M059J (cell line): Measurements from ENCODE around the gene PADI1. TPM values are rescaled to one million over a fixed set of nuclear protein-coding genes. Genes with fewer than 3 reads are reported as not detected.
A peak's percentile ranks its signal among the peaks of the same experiment; 100 is the strongest.

Source experiments
- DNase-seq: peaks from one replicate; pipeline ENCODE4 v3.0.0-alpha.2; 2012; ENCODE audit warnings: low read depth
- total RNA-seq: library from RNA; depleted of rRNA; stranded (reverse); fragments of >200 nt; shearing (Covaris generic); gene quantifications from 2 replicates; pipeline ENCODE4 v1.2.3, GENCODE V29; 2014

Gene PADI1
- total RNA-seq, 1 experiment from 2014 or later, result 1.7 TPM

DNA sequence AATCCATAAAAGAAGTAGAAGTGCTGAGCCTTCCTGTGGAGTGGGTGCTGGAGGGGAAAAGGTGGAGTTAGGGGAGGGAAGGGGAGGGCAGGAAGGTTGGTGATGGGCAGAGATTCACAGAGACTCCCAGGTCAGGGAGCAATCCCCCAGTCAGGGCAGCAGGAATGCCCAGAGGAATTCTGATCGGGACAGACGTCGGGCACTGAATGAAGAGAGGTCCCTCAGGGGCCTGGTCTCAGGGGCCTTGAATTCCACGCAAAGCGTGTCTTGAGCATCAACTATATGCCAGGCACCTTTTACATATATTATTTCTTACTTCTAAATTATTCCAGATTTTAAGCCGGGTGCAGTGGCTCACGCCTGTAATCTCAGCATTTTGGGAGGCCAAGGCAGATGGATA, 7.2 kb upstream of the PADI1 start:
- no peak for DNase-seq

- DNase-seq, result peak; percentile 86
Observed at GRCh38 chr1:17198476-17199258, 6.3 kb upstream of the PADI1 start.

- DNase-seq, result no peak
Observed at GRCh38 chr1:17199267-17200044, 5.5 kb upstream of the PADI1 start.

DNA sequence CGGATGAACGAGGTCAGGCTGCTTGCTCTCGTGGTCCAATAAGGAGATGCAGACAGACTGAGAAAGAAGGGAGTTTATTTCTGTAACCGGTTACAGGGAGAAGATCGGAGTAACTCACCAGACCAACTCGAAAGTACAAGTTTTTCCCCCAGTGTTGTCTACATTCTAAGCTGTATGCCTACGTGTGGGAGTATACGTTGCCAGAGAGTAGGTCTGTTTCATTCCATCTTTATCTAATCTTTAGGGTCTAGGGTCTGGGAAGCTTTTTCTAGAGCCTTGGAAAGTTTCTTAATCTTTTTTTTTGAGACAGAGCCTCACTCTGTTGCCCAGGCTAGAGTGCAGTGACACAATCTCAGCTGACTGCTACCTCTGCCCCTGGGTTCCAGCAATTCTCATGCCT, 4.7 kb upstream of the PADI1 start:
- no peak for DNase-seq

DNA sequence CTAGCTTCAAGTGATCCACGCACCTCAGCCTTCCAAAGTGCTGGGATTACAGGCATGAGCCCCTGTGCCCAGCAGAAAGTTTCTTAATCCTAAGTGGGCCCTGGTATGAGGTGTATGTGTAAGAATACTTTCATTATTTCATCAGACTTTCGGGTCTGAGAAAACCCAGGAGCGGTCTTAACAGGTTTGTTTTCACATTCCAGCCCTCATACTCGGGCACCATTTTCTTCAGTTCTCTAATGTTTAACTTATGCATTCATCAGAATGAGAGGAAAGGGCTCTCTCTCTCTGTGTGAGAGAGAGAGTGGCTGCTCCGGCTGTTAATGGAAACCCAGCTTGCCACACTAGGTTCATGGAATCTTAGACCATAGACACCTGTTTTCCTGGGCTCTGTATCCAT, 4.2 kb upstream of the PADI1 start:
- DNase-seq, result no peak

GRCh38 chr1:17201201-17202021, 3.5 kb upstream of the PADI1 start:
- DNase-seq, result no peak

DNA sequence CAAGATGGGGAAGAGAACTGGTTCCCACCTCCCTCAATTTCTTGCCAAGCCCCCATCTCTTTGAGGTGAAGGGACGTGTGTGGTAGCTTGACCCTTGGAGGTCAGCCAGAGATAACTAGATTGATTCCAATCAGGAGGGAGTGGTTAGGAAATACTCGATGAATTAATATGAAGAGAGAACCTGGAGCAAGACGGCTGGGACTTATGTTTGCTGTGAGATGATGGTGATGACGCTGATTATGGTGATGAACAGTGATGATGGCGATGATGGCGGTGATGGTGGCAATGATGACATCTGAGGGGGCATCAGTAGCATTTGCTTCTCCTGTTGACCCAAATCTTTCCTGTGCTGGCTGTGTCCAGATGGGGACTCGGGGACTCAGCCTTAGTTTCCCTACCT, 724 bp downstream of the PADI1 start:
- DNase-seq, result no peak

DNA sequence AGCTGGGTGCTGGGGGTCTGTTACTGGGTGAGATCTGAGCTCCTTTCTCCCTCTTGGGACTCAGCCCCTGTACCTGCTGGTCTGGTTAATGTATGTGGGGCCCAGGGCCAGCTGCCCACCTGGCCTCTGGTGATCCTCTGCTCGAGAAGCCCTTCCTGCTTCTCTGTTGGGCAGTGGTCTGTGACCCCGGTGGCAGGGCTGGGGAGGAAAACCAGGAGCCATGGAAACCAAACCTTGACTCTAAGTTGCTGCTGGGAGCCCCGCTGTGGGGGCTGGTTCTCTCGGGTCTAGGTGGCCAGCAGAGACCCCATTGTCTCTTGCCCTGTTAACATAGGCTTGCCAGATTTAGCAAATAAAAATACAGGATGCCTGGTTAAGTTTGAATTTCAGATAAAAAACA, 1.3 kb downstream of the PADI1 start:
- no peak for DNase-seq

- peak; percentile 64 for DNase-seq
Observed at GRCh38 chr1:17207046-17207445, 2.1 kb downstream of the PADI1 start.

- no peak for DNase-seq
Observed at GRCh38 chr1:17207540-17207939, 2.6 kb downstream of the PADI1 start.

DNA sequence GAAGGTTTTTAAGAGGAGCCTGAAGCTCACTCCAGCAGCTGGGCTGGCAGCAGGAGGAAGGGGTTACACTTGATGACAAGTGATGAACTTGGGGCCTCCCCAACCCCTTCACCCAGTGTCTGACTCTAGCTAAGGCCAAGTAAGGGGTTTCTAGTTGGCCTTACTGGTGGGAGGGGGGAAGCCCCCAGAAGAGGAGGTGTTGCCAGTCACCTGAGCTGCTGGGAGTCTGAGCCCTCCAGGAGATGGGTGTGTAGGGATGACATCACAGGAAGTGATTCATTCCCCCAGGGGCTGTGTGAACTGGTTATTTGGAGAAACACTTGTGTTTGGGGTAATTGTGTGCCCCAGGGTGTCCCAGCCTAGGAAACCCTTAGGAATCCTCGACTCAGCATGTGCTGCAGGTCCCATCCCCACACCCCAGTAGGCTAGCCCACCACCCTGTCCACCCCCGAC, 3.1 kb downstream of the PADI1 start:
- peak; percentile 98 for DNase-seq

- DNase-seq, result no peak
Observed at GRCh38 chr1:17208546-17208945, 3.6 kb downstream of the PADI1 start.

DNA sequence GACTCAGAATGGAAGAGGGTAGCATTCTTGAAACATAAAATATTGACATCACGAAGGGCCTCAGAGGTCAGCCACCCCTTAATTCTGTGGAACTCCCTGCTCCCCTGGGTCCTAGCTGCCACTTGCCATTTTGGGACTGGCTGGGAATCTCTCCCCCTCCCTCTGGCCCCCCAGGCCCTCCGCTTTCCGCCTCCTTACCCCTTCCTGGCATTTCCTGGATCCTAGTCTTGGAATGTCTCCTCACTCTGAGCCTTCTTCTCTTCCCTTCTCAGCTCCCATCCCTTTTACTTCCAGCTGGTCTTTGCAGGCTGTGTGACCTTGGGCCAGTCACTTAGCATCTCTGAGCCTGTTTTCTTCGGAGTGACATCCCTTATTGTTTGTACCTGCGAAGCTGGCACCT, 4.5 kb downstream of the PADI1 start:
- DNase-seq, result no peak

DNA sequence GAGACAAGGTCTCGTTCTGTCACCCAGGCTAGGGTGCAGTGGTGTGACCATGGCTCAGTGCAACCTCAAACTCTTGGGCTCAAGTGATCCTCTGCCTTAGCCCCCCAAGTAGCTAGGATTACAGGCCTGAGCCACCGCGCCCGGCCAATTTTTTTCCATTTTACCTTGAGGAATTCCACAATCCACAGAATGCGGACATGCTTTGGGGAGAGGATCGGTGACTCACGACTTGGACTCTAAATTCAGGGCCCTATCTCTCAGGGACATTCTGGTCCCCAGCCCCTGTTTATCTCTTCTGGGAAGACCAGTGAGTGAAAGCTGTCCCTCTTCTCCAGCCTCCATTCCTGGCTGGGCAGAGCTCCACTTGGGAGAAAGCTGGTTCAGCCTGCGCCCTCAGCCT, 5.2 kb downstream of the PADI1 start:
- DNase-seq, result no peak

DNA sequence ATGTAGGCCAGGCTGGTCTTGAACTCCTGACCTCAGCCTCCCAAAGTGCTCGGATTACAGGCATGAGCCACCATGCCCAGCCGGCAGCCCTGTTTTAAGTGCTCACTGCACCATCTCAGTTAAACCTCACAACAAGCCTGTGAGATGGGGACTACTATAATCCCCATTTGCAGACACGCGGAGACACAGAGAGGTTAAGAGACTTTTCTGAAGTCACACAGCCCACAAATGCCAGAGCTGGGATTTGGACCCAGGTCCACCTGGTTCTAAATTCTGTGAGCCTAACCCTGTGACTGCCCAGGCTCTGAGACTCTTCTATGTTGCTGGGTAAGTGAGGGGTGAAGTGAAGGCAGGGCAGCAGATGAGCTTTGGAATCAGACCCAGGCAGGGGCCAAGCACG, 6.4 kb downstream of the PADI1 start:
- no peak for DNase-seq

DNA sequence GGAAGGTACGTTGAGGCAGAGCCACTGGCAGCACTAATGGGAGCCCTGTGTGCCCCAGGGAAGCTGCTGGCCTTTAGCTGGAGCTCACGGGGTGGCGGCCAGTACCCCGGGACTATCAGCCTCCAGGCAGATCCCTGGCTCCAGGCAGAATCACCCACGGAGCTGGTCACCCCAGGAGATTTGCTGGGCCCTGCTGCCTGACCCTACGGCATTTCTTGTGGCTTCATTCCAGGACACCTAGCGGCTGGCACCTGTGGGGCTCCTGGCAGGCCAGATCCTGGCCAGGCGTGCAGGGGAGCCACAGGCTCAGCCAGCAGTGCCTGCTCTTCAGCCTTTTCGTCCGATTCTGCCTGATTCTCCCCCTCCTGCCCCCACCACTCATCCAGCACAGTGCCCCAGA, 7.1 kb downstream of the PADI1 start:
- DNase-seq, result peak; percentile 70

- peak; percentile 74 for DNase-seq
Observed at GRCh38 chr1:17212487-17213121, 7.7 kb downstream of the PADI1 start.

DNA sequence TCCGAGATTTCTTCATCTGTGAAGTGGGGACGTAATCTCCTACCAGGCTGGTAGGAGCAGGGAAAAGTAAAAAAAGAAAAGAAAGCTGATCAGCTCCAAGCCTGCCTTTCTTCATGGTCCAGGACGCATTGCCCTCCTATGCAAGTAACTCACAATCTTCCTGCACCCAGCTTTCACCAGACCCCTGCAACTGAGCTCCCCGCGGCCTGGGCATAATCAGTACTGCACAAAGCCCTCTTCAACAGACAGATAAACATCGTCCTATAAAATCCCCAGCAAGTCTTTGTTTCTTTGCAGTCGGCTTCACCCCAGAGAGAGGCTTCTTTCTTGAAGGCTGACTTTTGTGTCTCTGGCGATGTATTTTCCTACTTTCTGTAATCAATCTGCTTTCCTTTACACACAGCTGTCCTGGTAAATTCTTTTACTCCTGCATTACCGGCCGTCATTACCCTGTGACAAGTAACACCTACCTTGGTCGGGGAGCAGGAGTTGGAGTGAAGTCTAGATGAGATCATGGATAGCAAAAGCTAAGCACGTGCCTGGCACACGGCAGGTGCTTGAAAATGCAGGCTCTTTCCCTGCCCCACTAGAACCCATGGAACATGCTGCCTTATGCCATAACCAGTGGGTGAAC, 8.3 kb downstream of the PADI1 start:
- DNase-seq, result no peak

DNA sequence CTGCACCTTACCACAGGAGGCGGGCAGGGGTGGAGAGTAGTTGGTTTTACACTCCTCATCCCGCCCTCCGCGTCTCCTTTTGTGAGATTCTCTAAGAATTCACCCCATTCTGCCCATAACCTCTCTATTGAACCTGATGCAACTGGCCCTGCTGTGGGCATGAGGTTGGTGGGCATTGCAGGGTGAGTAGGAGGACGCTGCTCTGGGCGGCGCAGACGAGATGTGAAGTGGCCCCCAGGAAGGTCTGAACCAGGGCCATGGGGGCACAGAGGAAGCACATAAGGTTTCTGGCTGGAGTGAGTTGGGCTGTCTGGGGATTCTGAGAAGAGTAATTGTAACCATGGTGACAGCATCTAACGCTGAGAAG, 8.8 kb downstream of the PADI1 start:
- DNase-seq, result no peak

DNA sequence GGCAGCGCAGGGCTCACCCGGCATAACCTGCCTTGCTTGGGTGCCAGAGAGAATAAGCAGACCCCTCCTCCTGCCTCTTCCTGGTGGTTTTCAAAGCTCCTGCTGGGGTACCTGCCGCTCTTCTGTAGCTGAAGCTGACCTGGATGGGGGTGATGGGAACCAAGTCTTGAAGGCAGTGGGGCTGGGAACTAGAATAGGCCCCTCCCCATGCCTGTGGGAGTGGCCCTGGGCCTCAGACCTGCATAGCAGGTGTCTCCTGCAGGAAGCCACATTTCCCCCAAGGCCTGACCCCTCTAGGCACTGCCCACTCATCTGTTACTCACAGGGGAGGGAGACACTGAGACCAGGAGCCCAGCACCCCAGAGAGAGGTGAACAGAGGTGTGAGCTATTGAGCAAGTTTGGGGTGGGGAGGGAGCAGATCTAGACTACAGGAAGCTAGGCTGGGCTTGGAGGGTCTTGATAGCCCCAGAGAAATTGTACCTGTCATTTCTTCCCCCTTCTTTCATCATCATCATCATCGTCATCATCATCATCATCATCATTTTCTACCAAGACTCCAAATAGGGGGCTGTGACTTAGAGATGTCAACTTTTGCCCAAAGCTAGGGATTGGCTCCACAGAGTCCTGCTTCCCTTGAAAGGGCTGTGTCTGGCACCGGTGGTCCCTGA, 10.1 kb downstream of the PADI1 start:
- peak; percentile 57 for DNase-seq

- peak; percentile 76 for DNase-seq
Observed at GRCh38 chr1:17215545-17215890, 10.6 kb downstream of the PADI1 start.
